Stimulated activated CD4-positive, alpha-beta T cell treated with anti-CD3 and anti-CD28 coated beads, TNF-alpha, amount 100 ng/mL, for 1 hour (primary cell): ENCODE measurements around the gene KIF2B.
"Not testable (repeated sequence)": the region's sequence is repeated elsewhere in the genome, so short reads cannot be mapped to it uniquely, and the experiment has no call there.

Experiments
- DNase-seq, 3 donors: peaks; one replicate each; pipeline ENCODE4 v3.0.0-alpha.2; 2020; ENCODE audit warnings: low read depth in 3 of 3, low spot score in 1 of 3

KIF2B gene

GRCh38 chr17:53822764-53823163 lies at the start of gene KIF2B:
KIF2B (plus strand) TSS chr17:53822927; CDS start chr17:53823034, 107 bp downstream.
- DNase-seq = no peak

- no peak for DNase-seq
Measured at GRCh38 chr17:53780320-53780719, 42.4 kb upstream of the KIF2B start.

GRCh38 chr17:53791551-53791950 lies 31.2 kb upstream of the KIF2B start:
- DNase-seq = no peak

- DNase-seq = no peak
Measured at GRCh38 chr17:53792451-53792850, 30.3 kb upstream of the KIF2B start.

- DNase-seq = no peak
Measured at GRCh38 chr17:53792997-53793396, 29.7 kb upstream of the KIF2B start.

- DNase-seq = no peak
Measured at GRCh38 chr17:53794875-53795274, 27.9 kb upstream of the KIF2B start.

- no peak for DNase-seq
Measured at GRCh38 chr17:53796642-53797041, 26.1 kb upstream of the KIF2B start.

- no peak for DNase-seq
Measured at GRCh38 chr17:53797501-53797900, 25.2 kb upstream of the KIF2B start.

- DNase-seq = no peak
Measured at GRCh38 chr17:53804437-53804836, 18.3 kb upstream of the KIF2B start.

GRCh38 chr17:53806473-53806872 lies 16.3 kb upstream of the KIF2B start:
- DNase-seq = no peak

- no peak for DNase-seq
Measured at GRCh38 chr17:53807286-53807685, 15.4 kb upstream of the KIF2B start.

GRCh38 chr17:53818271-53818670 lies 4.5 kb upstream of the KIF2B start:
- no peak for DNase-seq

GRCh38 chr17:53818929-53819328 lies 3.8 kb upstream of the KIF2B start:
- DNase-seq = no peak

GRCh38 chr17:53819956-53820355 lies 2.8 kb upstream of the KIF2B start:
- no peak for DNase-seq

- no peak for DNase-seq
Measured at GRCh38 chr17:53823341-53824050, 769 bp downstream of the KIF2B start.

- DNase-seq = not testable (repeated sequence)
Measured at GRCh38 chr17:53834771-53835170, 12.0 kb downstream of the KIF2B start.

- DNase-seq = no peak
Measured at GRCh38 chr17:53837131-53837530, 14.4 kb downstream of the KIF2B start.

GRCh38 chr17:53844491-53845107 lies 21.9 kb downstream of the KIF2B start:
- no peak for DNase-seq

GRCh38 chr17:53871128-53871527 lies 48.4 kb downstream of the KIF2B start:
- DNase-seq = not testable (repeated sequence)
